ENCODE measurements around the gene TWF2.

TWF2 gene

GRCh38 chr3:52204337-52205073 lies 34.5 kb downstream of the TWF2 start:
- Histone ChIP-seq H3K4me3 (ENCODE audit: low read length, poor library complexity, severe bottlenecking) (no peak overlapping the region), H3K9ac (ENCODE audit: low read depth, low read length, poor library complexity, severe bottlenecking) (no peak overlapping the region), H3K9me3 (ENCODE audit: insufficient read depth, low read depth, low read length) (no peaks in the 10 kb centered on the region), H3K4me2 (ENCODE audit: low read depth, low read length, poor library complexity, severe bottlenecking) (peak overlapping the region; percentile 26), H3K4me1 (ENCODE audit: insufficient read depth, low read length, poor library complexity, severe bottlenecking) (peaks cover 37% of the 10 kb centered on the region), H3F3A (ENCODE audit: low read depth) (no peaks in the 10 kb centered on the region), H4K20me1 (ENCODE audit: insufficient read depth, low read length, poor library complexity, severe bottlenecking) (peaks cover 11% of the 10 kb centered on the region), H3K9me2 (replicated peaks; ENCODE audit: low read depth, low read length) (no peaks in the 10 kb centered on the region), H3K27me3 (ENCODE audit: insufficient read depth, low read length, poor library complexity, severe bottlenecking) (no peaks in the 10 kb centered on the region), H3K79me2 (ENCODE audit: insufficient read depth, low read length) (peaks cover 53% of the 10 kb centered on the region), H2AFZ (ENCODE audit: low read length) (no peak overlapping the region), H3K36me3 (ENCODE audit: insufficient read depth, low read length) (peaks cover 69% of the 10 kb centered on the region)
- TF ChIP-seq, protein P1, sequence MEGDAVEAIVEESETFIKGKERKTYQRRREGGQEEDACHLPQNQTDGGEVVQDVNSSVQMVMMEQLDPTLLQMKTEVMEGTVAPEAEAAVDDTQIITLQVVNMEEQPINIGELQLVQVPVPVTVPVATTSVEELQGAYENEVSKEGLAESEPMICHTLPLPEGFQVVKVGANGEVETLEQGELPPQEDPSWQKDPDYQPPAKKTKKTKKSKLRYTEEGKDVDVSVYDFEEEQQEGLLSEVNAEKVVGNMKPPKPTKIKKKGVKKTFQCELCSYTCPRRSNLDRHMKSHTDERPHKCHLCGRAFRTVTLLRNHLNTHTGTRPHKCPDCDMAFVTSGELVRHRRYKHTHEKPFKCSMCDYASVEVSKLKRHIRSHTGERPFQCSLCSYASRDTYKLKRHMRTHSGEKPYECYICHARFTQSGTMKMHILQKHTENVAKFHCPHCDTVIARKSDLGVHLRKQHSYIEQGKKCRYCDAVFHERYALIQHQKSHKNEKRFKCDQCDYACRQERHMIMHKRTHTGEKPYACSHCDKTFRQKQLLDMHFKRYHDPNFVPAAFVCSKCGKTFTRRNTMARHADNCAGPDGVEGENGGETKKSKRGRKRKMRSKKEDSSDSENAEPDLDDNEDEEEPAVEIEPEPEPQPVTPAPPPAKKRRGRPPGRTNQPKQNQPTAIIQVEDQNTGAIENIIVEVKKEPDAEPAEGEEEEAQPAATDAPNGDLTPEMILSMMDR (conservative IDR thresholded peaks at IDR 0.05; ENCODE audit: low read length) = no peak
- TF ChIP-seq EZH2phosphoT487 (IDR thresholded peaks at IDR 0.05; ENCODE audit: borderline replicate concordance) = no peak

- Histone ChIP-seq H3K4me2 (ENCODE audit: low read depth, low read length, poor library complexity, severe bottlenecking) (peak overlapping the region; percentile 100), H3K79me2 (ENCODE audit: insufficient read depth, low read length) (peaks cover 61% of the 10 kb centered on the region), H3K9me3 (ENCODE audit: insufficient read depth, low read depth, low read length) (no peaks in the 10 kb centered on the region), H3K4me1 (ENCODE audit: insufficient read depth, low read length, poor library complexity, severe bottlenecking) (peaks cover 45% of the 10 kb centered on the region), H3K9me2 (replicated peaks; ENCODE audit: low read depth, low read length) (no peaks in the 10 kb centered on the region), H3K36me3 (ENCODE audit: insufficient read depth, low read length) (peaks cover 62% of the 10 kb centered on the region), H4K20me1 (ENCODE audit: insufficient read depth, low read length, poor library complexity, severe bottlenecking) (peaks cover 18% of the 10 kb centered on the region), H2AFZ (ENCODE audit: low read length) (no peak overlapping the region), H3F3A (ENCODE audit: low read depth) (no peaks in the 10 kb centered on the region), H3K9ac (ENCODE audit: low read depth, low read length, poor library complexity, severe bottlenecking) (no peak overlapping the region), H3K4me3 (ENCODE audit: low read length, poor library complexity, severe bottlenecking) (no peak overlapping the region), H3K27me3 (ENCODE audit: insufficient read depth, low read length, poor library complexity, severe bottlenecking) (no peaks in the 10 kb centered on the region)
- TF ChIP-seq, protein P1 (conservative IDR thresholded peaks at IDR 0.05; ENCODE audit: low read length) = no peak
- TF ChIP-seq EZH2phosphoT487 (IDR thresholded peaks at IDR 0.05; ENCODE audit: borderline replicate concordance) = no peak
These were observed 35.3 kb downstream of the TWF2 start for GRCh38 chr3:52203701-52204100.

- no peak for TF ChIP-seq EZH2phosphoT487 (IDR thresholded peaks at IDR 0.05; ENCODE audit: borderline replicate concordance)
- TF ChIP-seq, protein P1 (conservative IDR thresholded peaks at IDR 0.05; ENCODE audit: low read length) = no peak
- Histone ChIP-seq H3K27me3 (ENCODE audit: insufficient read depth, low read length, poor library complexity, severe bottlenecking) (no peaks in the 10 kb centered on the region), H4K20me1 (ENCODE audit: insufficient read depth, low read length, poor library complexity, severe bottlenecking) (peaks cover 25% of the 10 kb centered on the region), H3K9me2 (replicated peaks; ENCODE audit: low read depth, low read length) (no peaks in the 10 kb centered on the region), H3K4me2 (ENCODE audit: low read depth, low read length, poor library complexity, severe bottlenecking) (peak overlapping the region; percentile 100), H3K79me2 (ENCODE audit: insufficient read depth, low read length) (peaks cover 69% of the 10 kb centered on the region), H2AFZ (ENCODE audit: low read length) (no peak overlapping the region), H3K4me1 (ENCODE audit: insufficient read depth, low read length, poor library complexity, severe bottlenecking) (peaks cover 51% of the 10 kb centered on the region), H3K36me3 (ENCODE audit: insufficient read depth, low read length) (peaks cover 51% of the 10 kb centered on the region), H3K9ac (ENCODE audit: low read depth, low read length, poor library complexity, severe bottlenecking) (no peak overlapping the region), H3F3A (ENCODE audit: low read depth) (no peaks in the 10 kb centered on the region), H3K9me3 (ENCODE audit: insufficient read depth, low read depth, low read length) (no peaks in the 10 kb centered on the region), H3K4me3 (ENCODE audit: low read length, poor library complexity, severe bottlenecking) (peak overlapping the region; percentile 30)
These were observed 36.4 kb downstream of the TWF2 start for GRCh38 chr3:52202384-52203077.
